HEK293T (cell line): ENCODE measurements around the gene CX3CL1.

Experiments used
- ARNT ChIP-seq: fragments of 450-650 bp; IDR thresholded peaks from 2 replicates; pipeline ENCODE4 v1.6.1; 2017; ENCODE audit warnings: mild to moderate bottlenecking
- BHLHE40 ChIP-seq: fragments of 450-650 bp; IDR thresholded peaks from 2 replicates; pipeline ENCODE4 v1.6.1; 2016; ENCODE audit warnings: mild to moderate bottlenecking, moderate library complexity, borderline replicate concordance
- ELF4 ChIP-seq: fragments of 450-650 bp; IDR thresholded peaks from 2 replicates; pipeline ENCODE4 v1.6.1; 2017; ENCODE audit warnings: antibody characterized with exemption
- HDGF ChIP-seq: fragments of 450-650 bp; IDR thresholded peaks from 2 replicates; pipeline ENCODE4 v1.6.1; 2017; ENCODE audit warnings: antibody characterized with exemption, borderline replicate concordance
- ZNF384 ChIP-seq: fragments of 450-650 bp; IDR thresholded peaks from 2 replicates; pipeline ENCODE4 v1.6.1; 2016

DNA sequence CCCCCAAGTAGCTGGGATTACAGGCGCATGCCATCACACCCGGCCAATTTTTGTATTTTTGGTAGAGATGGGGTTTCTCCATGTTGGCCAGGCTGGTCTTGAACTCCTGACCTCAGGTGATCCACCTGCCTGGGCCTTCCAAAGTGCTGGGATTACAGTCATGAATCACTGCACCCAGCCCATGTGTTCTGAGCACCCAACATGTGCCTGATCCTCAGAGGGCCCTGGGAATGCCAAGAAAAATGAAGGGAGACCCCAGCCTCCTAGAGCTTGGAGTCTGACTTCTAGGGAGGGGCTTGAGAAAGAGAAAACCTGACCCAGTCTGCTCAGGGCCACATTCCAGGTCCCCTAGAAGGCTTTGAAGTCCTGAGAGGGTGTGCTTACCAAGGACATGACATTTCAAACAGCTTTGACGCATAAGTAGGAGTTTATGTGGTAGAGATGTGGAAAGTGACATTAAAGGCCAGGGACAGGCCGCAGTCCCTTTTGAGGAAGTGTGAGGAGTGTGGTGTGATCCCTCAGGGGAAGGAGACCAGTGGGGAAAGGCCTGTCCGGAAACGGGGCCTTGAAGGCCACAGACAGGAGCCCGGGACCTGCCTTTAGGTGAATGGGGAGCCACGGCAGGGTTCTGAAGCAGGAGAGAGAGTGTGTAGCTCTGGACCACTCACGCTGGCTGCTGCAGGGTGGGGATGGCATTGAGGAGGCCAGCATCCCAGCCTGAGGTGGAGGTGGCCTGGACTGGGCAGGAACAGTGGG lies 14.8 kb upstream of the CX3CL1 start:
- TF ChIP-seq BHLHE40 (no peak), ELF4 (no peak), ZNF384 (no peak), HDGF (no peak), ARNT (no peak)
